NCI-H1105 (cell line): ENCODE results near the gene MAN1C1.
"Not testable (repeated sequence)": the region's sequence is repeated elsewhere in the genome, so short reads cannot be mapped to it uniquely, and the experiment has no call there.

Experiments
- DNase-seq: peaks from one replicate; lab custom pipeline; 2025; lab: John Stamatoyannopoulos, UW

MAN1C1 gene

GRCh38 chr1:25583519-25584370, 32.8 kb upstream of the MAN1C1 start:
- DNase-seq = no peak

GRCh38 chr1:25586181-25586588, 30.4 kb upstream of the MAN1C1 start:
- no peak for DNase-seq

DNA sequence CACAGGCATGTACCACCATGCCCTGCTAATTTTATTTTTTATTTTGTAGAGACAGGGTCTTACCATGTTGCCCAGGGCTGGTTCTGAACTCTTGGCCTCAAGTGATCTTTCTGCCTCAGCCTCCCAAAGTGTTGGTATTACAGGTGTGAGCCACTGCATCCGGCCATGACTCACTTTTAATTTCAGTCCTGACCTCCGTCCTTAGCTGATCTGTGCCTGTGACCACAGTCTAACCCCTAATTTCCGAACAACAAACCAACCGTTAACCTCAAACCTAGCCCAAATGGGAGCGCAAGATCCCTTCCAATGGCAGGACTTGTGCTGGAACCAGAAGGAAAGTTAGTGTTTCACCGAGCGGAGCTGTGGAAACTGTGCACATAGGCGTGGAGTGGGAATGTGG, 29.3 kb upstream of the MAN1C1 start:
- no peak for DNase-seq

GRCh38 chr1:25588224-25588623, 28.4 kb upstream of the MAN1C1 start:
- not testable (repeated sequence) for DNase-seq

- DNase-seq = not testable (repeated sequence)
Observed at GRCh38 chr1:25588786-25589185, 27.8 kb upstream of the MAN1C1 start.

DNA sequence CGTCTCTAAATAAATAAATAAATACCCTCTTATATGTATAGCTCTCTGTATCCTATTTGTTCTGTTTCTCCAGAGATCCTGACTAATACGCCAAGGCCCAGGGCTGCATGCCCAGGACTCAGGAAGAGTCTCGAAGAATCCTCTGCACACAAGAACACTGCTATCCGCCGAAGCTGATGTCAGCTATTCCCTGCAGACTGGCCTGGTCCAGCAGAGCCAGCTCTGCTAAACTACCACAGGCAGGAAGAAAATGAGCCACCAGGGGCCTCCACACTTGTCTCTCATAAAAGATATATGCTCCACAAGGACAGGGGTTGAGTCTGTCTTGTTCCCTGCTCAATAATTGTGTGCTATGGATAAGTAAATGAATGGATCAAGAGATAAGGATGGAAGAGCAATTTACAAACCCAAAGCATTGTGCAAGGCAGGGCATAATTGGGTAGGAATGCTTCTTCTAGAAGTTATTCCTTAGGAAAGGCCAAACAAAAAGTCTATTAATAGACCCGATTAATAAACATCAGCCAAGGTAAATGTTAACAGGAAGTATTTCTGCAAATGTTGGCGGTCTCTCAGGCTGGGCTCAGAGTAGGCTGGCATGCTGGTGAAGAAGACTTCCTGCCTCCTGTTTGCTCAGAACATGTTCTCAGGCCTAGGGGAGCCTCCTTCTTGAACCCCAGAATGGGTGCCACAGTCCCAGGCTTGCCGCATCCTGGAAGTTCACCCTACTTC, 26.3 kb upstream of the MAN1C1 start:
- DNase-seq = no peak

DNA sequence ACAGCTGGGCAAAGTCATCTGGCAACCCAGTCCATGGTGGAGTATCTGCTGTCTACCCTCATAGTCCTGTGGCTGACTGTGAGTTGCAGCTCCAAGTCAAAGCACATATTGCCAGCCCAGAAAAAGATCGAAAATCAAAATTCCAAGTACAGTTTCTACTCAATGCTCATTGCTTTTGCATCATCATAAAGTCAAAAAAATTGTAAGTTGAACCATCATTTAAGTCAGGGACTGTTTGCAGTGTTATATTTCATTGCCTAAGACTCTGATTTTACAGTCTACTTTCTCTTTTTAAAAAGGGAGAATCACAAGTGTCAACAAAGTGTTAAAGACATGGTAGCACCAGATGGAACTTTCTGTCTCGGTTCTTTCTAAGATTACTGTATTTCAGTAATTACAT, 22.7 kb upstream of the MAN1C1 start:
- no peak for DNase-seq

- DNase-seq = no peak
Observed at GRCh38 chr1:25594971-25595370, 21.6 kb upstream of the MAN1C1 start.

GRCh38 chr1:25596641-25597040, 19.9 kb upstream of the MAN1C1 start:
- DNase-seq = not testable (repeated sequence)

DNA sequence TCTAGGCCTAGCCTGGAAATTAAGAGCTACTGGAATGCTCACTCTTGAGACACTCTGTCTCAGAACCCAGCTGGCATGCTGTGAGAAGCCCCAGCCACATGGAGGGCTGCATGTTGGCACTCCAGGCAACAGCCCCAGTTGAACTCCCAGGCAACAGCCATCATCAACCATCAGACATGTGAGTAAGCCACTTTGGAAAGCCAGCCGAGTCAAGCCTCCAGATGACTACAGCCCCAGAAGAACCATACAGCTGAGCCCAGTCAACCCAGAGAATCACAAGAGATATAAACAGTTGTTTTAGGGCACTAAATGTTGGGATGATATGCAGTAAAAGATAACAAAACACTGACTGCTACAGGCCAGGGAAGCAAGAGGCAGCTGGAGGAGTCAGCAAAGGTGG, 17.7 kb upstream of the MAN1C1 start:
- no peak for DNase-seq

DNA sequence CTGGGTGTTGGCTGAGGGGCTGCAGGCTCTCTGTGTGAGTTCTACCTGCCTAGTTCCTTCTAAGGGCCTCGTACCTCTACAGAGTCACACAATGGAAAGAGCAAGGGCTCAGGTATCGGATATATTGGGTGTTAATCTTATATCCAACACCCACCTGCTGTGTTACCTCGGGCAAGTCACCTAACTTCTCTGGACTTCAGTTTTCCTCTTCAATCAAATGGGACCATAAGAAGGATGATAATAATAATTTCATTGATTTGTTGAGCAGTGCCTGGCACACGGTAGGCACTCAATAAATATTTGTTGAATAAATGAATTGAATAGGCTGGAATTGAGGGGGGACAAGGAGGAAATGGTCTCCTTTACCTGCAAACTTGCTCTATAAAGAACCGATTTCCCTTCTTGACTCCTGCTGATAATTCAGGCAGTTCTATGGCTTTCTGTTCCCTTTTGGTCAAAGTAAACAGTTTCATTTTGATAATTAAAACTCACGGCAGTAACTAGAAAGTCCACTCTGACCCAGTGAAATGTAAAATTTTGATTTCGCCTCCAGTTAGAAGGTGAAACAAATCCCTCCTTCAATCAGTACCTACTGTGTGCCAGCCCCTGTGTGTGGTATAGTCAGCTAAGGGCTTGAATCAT, 16.5 kb upstream of the MAN1C1 start:
- no peak for DNase-seq

DNA sequence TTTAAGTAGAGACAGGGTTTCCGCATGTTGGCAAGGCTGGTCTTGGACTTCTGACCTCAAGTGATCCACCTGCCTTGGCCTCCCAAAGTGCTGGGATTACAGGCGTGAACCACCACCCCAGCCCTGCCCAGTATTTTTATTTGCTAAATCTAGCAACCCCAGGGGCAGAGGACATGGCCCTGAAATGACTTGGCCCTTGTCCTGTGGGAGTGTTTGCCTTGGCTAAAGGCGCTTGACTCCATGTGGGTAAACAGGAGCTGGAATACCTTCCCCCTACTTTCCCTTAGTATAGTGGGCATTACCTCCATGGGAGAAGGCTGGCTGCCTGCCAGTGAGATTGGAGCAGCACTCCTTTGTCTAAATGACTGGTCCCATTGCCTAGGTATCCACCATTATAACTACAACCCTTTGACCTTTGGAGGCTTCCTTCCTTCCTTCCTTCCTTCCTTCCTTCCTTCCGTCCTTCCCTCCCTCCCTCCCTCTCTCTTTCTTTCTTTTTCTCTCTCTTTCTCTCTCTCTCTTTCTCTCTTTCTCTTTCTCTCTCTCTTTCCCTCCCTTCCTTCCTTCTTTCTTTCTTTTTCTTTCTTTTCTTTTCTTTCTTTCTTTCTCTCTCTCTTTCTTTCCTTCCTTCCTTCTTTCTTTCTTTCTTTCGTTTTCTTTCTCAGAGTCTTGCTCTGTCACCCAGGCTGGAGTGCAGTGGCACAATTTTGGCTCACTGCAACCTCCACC, 15.5 kb upstream of the MAN1C1 start:
- DNase-seq = peak; percentile 11

DNA sequence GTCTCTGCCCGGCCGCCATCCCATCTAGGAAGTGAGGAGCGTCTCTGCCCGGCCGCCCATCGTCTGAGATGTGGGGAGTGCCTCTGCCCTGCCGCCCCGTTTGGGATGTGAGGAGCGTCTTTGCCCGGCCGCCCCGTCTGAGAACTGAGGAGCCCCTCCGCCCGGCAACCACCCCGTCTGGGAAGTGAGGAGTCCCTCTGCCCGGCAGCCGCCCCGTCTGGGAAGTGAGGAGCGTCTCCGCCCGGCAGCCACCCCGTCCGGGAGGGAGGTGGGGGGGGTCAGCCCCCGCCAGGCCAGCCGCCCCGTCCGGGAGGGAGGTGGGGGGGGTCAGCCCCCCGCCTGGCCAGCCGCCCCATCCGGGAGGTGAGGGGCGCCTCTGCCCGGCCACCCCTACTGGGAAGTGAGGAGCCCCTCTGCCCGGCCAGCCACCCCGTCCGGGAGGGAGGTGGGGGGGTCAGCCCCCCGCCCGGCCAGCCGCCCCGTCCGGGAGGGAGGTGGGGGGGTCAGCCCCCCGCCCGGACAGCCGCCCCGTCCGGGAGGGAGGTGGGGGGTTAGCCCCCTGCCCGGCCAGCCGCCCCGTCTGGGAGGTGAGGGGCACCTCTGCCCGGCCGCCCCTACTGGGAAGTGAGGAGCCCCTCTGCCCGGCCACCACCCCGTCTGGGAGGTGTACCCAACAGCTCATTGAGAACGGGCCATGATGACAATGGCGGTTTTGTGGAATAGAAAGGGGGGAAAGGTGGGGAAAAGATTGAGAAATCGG, 12.6 kb upstream of the MAN1C1 start:
- DNase-seq = not testable (repeated sequence)

GRCh38 chr1:25607123-25607522, 9.5 kb upstream of the MAN1C1 start:
- no peak for DNase-seq

DNA sequence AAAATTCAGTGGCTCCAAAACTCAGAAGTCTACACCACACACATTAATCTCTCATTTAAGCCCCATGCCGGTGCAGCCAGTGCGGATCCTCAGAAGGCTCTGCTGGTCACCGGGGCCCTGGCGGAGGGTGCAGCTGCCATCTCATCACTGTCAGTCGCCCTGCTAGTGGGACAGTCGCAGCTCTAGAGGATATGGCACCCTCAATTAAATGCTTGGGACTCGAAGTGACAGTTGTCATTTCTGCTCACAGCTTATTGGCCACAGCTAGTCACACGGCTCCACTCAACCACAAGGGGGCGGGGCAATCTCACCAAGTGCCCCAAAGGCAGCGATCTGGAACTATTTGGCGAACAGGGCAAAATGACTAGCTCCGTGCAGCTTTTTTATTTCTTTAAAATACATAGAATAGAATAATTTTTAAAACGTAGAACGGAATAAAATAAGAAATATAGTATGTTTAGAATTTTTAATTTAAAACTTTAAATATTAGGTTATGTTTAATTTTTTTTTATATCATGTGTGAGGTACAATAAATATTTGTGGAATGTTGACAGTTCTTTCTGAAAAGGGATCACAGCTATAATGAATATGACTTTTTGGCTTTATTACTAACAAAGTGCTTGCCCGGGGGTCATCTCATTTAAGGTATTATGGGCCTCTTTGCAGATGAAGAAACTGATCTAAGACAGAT, 8.0 kb upstream of the MAN1C1 start:
- DNase-seq = peak; percentile 72

DNA sequence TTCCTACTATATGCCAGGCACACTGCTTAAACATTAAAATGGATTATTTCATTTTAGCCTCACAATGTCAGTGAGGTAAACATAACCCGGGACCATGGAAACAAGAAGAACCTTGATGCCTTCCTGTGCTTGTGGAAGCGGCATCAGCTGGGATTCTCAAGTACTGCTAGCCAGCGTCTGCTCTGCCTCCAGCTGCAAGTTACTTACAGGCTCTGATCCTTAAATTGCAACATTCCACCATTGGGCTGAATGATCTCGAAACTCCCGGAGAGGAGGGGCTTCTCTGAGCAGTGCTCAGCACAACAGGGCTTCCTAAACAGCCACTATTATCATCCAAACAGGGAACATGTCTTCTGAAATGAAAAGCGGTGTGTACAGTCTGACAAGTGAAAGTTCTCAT, 6.7 kb upstream of the MAN1C1 start:
- DNase-seq = no peak

- no peak for DNase-seq
Observed at GRCh38 chr1:25610822-25611630, 5.6 kb upstream of the MAN1C1 start.

- DNase-seq = no peak
Observed at GRCh38 chr1:25611843-25612242, 4.7 kb upstream of the MAN1C1 start.

DNA sequence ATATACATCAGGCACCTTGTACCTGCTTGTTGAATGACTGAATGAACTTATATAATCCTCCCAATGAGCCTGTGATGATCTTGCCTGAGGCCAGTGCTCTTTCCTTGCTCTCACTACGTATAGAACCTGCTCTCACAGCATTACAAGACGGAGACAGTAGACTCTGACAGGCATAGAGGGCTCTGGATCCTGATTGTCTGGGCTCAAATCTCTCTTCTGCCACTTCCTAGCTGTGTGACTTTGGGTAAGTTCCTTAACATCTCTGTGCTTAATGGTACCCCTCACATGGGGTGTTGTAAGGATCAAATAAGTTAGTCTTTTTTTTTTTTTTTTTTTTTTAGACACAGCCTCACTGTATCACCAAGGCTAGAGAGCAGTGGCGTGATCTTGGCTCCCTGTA, 4.2 kb upstream of the MAN1C1 start:
- no peak for DNase-seq

DNA sequence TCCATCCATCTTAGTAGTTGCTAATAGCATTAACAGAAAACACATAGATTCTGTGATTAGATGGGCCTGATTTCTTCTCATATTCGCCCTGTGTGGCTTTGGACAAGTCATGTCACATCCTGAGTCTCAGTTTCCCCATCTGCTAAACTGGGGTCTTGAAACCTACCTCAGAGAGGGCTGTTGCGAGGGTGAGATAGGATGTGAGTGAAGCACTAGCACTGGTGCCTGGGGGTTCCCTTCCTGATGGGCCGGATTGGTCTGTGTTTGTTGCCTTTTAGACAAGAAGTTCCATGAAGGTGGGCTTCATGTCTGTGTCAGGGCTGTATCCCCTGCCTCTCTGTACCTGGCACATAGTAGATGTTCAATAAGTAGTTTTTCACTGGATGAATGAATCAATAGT, 3.5 kb upstream of the MAN1C1 start:
- no peak for DNase-seq
